SU-DHL-6 (cell line): ENCODE results near the gene SLC25A38.
"Not testable (repeated sequence)": the region's sequence is repeated elsewhere in the genome, so short reads cannot be mapped to it uniquely, and the experiment has no call there.

ENCODE experiments used
- CTCF ChIP-seq: fragments of 200-600 bp; sonication (generic); IDR thresholded peaks from one replicate; pipeline ENCODE4 v1.5.1; 2017; ENCODE audit warnings: antibody characterized with exemption, mild to moderate bottlenecking, low read length, moderate library complexity; ENCODE audit not compliant: insufficient read depth, poor library complexity, severe bottlenecking
- EZH2phosphoT487 ChIP-seq: fragments of 200-600 bp; sonication (generic), shearing (Covaris generic); conservative IDR thresholded peaks from 2 replicates; pipeline ENCODE4 v1.6.1; 2018; ENCODE audit warnings: mild to moderate bottlenecking, antibody characterized with exemption, low read length, moderate library complexity, mixed read lengths

GRCh38 chr3:39418556-39419225 is 35.5 kb downstream of the SLC25A38 start:
- TF ChIP-seq CTCF, EZH2phosphoT487: not testable (repeated sequence)
